ENCODE data around the gene NCOA3. TPM values are rescaled to one million over a fixed set of nuclear protein-coding genes. Genes with fewer than 3 reads are reported as not detected.
A peak's percentile ranks its signal among the peaks of the same experiment; 100 is the strongest.

NCOA3 gene
- polyA plus RNA-seq, 1 donor = 16.4 TPM

DNA sequence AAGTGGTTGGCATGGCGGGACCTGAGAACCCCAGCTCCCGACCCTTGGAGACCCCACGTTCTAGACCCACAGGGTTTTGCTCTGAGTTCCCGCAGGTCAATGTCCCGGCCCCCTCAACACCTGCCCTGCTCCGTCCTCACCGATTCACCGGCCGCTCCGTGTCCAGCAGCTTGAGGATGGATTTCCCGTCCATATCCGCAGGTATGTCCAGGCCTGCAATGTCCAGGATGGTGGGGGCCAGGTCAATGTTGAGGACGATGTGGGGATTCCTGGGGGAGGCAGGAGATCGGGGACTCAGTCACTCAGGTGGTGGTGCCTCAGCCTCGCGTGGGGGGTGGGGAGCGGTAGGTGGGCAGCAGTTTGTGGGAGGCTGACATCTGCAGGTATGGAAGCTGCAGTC lies 176.8 kb downstream of the NCOA3 start:
- Histone ChIP-seq H3K4me3 (ENCODE audit: low read length) (no peak overlapping the region), H3K27me3 (ENCODE audit: control insufficient read depth, insufficient read depth, low read length) (no peaks in the 10 kb centered on the region), H3K9me3 (ENCODE audit: control insufficient read depth, low read depth, low read length) (peaks cover 4% of the 10 kb centered on the region), H3K36me3 (ENCODE audit: control insufficient read depth, insufficient read depth, low read length) (peaks cover 9% of the 10 kb centered on the region), H3K27ac (ENCODE audit: low read length) (no peak overlapping the region), H3K4me1 (ENCODE audit: control insufficient read depth, insufficient read depth, low read length) (no peaks in the 10 kb centered on the region)
- DNase-seq = no peak
- no CpG with 5 or more reads among the region's 17 CpGs for WGBS (ENCODE audit: insufficient coverage, low lambda C conversion rate)

DNA sequence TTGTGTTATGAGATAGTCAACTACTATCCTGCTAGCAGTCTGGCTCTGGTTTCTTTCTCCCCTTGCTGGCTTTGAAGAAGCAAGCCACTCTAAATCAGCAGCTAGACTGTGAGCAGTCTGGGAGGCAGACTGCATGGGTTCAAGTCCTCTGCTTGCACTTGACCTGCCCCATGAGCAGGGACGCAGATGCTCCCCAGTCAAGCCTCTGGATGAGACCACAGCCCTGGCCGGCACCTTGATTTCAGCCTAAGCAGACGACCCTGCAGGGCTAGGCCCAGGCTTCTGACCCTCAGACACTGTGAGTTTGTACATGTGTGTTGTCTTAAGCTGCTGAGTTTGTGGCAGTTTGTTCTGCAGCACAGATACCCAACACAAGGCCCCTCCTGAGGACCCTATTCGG lies 177.8 kb downstream of the NCOA3 start:
- Histone ChIP-seq H3K4me3 (ENCODE audit: low read length) (no peak overlapping the region), H3K9me3 (ENCODE audit: control insufficient read depth, low read depth, low read length) (peaks cover 2% of the 10 kb centered on the region), H3K27me3 (ENCODE audit: control insufficient read depth, insufficient read depth, low read length) (no peaks in the 10 kb centered on the region), H3K27ac (ENCODE audit: low read length) (no peak overlapping the region), H3K36me3 (ENCODE audit: control insufficient read depth, insufficient read depth, low read length) (peaks cover 8% of the 10 kb centered on the region), H3K4me1 (ENCODE audit: control insufficient read depth, insufficient read depth, low read length) (no peaks in the 10 kb centered on the region)
- DNase-seq = no peak
- WGBS (ENCODE audit: insufficient coverage, low lambda C conversion rate) = no CpG with 5 or more reads among the region's 4 CpGs

DNA sequence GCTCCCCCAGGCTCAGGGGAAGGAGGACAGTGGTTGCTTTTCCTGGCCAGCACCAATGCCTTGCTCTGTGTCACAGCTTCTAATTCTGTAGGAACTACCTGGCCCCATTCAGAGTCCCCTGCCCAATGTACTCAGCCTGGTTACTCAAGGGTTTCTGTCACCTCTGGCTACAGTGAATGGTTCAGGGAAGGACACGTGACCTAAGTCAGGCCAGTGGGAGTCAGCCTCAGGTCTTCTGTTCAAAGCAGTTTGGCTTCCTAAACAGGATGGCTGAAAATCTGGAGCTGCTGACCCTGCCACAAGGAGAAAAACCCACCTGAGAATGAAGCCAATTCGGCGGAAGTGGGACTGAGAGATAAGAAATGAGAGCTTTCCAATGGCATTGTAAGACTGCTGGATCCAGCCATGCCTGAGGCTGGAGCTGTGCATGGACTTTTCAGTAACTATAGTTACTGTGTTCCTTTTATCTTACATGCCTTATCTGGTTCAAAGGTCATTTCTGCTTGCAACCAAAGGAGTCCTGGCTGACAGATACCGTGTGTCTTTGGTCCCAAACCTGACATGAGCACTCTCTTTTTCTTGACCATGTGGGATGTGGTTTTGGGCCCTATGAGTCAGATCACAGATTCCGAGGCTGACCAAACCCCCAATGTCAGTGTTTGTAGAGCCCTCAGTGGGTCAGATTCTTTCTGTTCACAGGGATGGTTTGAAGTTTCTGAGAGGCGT lies 179.3 kb downstream of the NCOA3 start:
- H3K9me3 ChIP-seq (ENCODE audit: control insufficient read depth, low read depth, low read length) = peaks cover 2% of the 10 kb centered on the region
- H3K27ac ChIP-seq (ENCODE audit: low read length) = no peak overlapping the region
- no peak overlapping the region for H3K4me3 ChIP-seq (ENCODE audit: low read length)
- H3K4me1 ChIP-seq (ENCODE audit: control insufficient read depth, insufficient read depth, low read length) = peaks cover 2% of the 10 kb centered on the region
- WGBS (ENCODE audit: insufficient coverage, low lambda C conversion rate) = no CpG with 5 or more reads among the region's 6 CpGs
- no peak for DNase-seq
- H3K36me3 ChIP-seq (ENCODE audit: control insufficient read depth, insufficient read depth, low read length) = peaks cover 8% of the 10 kb centered on the region
- no peaks in the 10 kb centered on the region for H3K27me3 ChIP-seq (ENCODE audit: control insufficient read depth, insufficient read depth, low read length)

DNA sequence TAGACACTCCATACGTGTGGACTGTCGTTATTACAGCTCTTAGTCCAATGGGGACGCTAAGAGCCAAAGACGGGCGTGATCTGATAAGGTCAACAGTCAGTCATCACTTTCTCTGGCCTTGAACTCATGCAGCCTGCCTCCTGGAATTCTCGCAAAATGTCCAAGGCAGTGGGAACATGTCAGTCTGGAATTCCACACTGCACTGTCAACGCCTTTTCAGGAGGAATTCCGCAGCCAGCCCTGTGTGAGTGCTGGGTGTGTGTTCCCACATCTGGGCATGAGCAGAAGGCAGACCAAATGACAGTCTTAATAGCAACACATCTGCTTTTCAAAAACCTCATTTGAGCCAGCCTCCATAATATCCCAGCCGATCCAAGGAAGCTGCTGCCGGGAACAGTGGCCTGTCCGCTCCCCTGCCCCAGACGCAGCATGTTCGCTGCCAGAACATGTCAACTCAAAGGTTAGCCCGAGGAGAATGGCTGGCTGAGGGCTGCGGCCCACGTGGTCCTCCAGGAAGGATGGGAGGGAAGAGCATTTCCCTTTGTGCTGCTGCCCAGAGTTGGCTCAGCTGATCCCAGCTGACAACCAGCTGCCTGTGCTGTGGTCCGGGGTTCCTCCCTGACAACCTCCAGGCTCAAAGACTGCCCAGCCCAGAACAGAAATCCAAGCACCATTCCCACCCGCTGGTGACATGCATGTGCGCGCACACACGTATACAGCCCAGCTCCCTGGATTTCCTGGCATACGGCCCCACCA lies 180.5 kb downstream of the NCOA3 start:
- Histone ChIP-seq H3K27me3 (ENCODE audit: control insufficient read depth, insufficient read depth, low read length) (no peaks in the 10 kb centered on the region), H3K36me3 (ENCODE audit: control insufficient read depth, insufficient read depth, low read length) (peaks cover 8% of the 10 kb centered on the region), H3K27ac (ENCODE audit: low read length) (no peak overlapping the region), H3K4me1 (ENCODE audit: control insufficient read depth, insufficient read depth, low read length) (peaks cover 2% of the 10 kb centered on the region), H3K4me3 (ENCODE audit: low read length) (no peak overlapping the region), H3K9me3 (ENCODE audit: control insufficient read depth, low read depth, low read length) (peaks cover 2% of the 10 kb centered on the region)
- no CpG with 5 or more reads among the region's 22 CpGs for WGBS (ENCODE audit: insufficient coverage, low lambda C conversion rate)
- DNase-seq = peak in 1 of 2 donors; percentile 16

DNA sequence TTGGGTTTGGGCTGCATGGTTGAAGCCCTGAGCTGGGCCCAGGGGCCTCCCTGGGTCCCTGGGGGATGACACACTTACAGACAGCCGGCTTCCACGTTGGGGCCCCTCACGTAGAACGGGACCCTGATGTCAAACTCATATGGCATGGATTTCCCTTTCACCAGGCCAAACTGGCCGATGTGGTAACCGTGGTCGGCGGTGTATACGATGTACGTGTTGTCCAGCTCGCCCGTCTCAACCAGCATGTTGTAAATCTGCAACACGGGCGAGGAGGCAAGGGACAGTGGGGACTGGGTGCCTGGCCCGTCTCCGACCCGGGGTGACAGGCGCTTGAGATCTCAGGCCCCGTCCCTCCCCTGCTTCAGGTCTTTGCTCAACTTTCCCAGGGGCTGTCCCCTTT lies 181.2 kb downstream of the NCOA3 start:
- Histone ChIP-seq H3K4me3 (ENCODE audit: low read length) (no peak overlapping the region), H3K9me3 (ENCODE audit: control insufficient read depth, low read depth, low read length) (peaks cover 2% of the 10 kb centered on the region), H3K27ac (ENCODE audit: low read length) (no peak overlapping the region), H3K27me3 (ENCODE audit: control insufficient read depth, insufficient read depth, low read length) (no peaks in the 10 kb centered on the region), H3K4me1 (ENCODE audit: control insufficient read depth, insufficient read depth, low read length) (peaks cover 2% of the 10 kb centered on the region), H3K36me3 (ENCODE audit: control insufficient read depth, insufficient read depth, low read length) (peaks cover 9% of the 10 kb centered on the region)
- DNase-seq = no peak
- WGBS (ENCODE audit: insufficient coverage, low lambda C conversion rate) = 76% methylated on average over 3 of the region's 19 CpGs

DNA sequence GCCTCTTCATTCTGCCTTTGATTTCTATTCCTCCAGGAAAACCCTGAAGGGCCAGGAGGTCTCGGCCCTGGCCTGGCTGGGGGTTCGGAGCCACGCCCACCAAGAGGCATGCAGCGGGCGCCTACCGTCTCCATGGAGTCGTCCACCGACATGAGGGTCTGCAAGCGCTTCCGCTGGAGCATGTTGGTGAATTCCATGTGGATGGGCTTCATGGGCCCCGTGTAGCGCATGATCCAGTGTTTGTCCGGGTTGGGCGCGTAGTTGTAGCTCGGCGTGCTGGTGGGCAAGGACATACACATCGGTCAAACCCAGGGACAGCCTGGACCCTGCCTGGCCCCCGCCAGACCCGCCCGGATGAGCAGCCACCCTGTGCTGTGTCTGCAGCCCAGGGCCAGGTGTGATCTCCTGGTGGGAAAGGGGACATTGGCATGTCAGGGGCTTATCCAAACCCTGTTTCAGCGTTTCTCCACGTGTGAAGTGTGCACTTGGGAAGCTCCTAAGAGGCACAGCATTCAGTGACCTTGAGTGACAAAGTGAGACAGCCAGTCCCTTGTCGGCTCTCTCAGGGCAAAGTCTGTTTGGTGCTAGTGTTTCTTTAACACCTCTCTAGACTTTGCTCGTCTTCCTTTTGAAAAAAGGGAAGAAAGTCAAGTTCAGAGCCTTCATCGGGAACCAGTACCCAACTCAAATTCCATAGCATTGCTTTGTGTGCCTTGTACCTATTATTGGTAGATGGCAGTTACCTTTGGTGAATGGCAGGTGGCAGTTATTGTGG lies 182.8 kb downstream of the NCOA3 start:
- Histone ChIP-seq H3K27ac (ENCODE audit: low read length) (no peak overlapping the region), H3K9me3 (ENCODE audit: control insufficient read depth, low read depth, low read length) (peaks cover 2% of the 10 kb centered on the region), H3K27me3 (ENCODE audit: control insufficient read depth, insufficient read depth, low read length) (no peaks in the 10 kb centered on the region), H3K4me1 (ENCODE audit: control insufficient read depth, insufficient read depth, low read length) (peaks cover 2% of the 10 kb centered on the region), H3K36me3 (ENCODE audit: control insufficient read depth, insufficient read depth, low read length) (peaks cover 12% of the 10 kb centered on the region), H3K4me3 (ENCODE audit: low read length) (no peak overlapping the region)
- WGBS (ENCODE audit: insufficient coverage, low lambda C conversion rate) = no CpG with 5 or more reads among the region's 26 CpGs
- DNase-seq = peak in 1 of 2 donors; percentile 66

DNA sequence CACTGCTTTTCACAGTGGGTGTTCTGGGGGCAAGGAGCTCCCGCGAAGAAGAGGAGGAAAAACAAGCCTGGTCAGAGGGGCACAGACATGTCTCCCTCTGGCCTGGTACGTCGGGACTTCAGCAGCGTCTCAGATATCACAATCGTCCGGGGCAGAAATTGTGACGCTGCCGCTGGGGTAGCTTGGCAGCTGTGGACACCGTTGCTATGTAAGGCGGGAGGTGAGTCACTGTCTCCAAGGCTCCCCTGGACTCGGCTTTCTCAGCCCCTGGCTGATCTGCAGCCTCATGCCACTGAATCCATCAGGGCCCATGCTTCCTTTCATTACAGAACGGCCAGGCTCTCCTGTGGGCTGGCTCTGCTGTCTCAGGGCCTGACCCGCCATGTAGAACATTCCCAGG lies 184.9 kb downstream of the NCOA3 start:
- no CpG with 5 or more reads among the region's 14 CpGs for WGBS (ENCODE audit: insufficient coverage, low lambda C conversion rate)
- DNase-seq = no peak
- Histone ChIP-seq H3K4me3 (ENCODE audit: low read length) (no peak overlapping the region), H3K9me3 (ENCODE audit: control insufficient read depth, low read depth, low read length) (peaks cover 8% of the 10 kb centered on the region), H3K4me1 (ENCODE audit: control insufficient read depth, insufficient read depth, low read length) (peaks cover 2% of the 10 kb centered on the region), H3K36me3 (ENCODE audit: control insufficient read depth, insufficient read depth, low read length) (peaks cover 19% of the 10 kb centered on the region), H3K27ac (ENCODE audit: low read length) (no peak overlapping the region), H3K27me3 (ENCODE audit: control insufficient read depth, insufficient read depth, low read length) (no peaks in the 10 kb centered on the region)

DNA sequence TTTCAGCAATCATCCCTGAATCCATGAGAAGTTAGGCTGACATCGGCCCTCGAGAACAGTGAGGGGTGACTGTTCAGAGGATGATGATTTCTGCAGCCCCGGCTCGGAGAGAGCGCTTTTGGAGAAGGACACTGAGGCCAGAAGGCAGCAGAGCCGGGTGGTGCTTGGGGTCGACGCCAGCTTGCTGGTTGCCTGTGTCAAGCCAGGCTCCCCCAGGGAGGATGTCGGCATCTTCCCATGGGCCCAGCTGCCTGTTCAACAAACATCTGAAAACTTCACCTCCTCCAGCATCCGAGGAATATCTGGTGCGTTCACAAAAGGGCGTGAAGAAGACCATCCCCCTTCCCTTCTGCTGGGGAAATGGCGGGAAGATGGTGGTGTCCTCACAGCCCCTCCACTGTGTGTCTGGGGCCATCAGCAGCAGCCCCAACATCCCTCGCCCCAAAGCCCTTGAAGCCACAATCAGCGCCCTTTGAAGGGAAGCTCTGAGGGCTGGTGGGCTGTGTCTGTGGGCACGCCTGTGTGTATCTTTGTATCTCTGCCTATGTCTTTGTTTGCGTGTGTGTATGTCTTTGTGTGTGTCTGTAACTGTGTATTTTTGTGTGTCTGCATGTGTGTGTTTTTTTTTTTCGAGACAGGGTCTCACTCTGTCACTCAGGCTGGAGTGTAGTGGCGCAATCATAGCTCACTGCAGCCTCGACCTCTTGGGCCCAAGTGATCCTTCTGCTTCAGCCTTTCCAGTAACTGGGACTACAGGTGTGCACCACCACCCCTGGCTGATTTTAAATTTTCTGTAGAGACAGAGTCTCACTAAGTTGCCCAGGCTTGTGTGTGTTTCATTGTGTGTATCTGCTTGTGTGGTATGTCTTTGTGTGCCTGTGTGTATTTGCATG lies 185.7 kb downstream of the NCOA3 start:
- Histone ChIP-seq H3K4me1 (ENCODE audit: control insufficient read depth, insufficient read depth, low read length) (peaks cover 2% of the 10 kb centered on the region), H3K27me3 (ENCODE audit: control insufficient read depth, insufficient read depth, low read length) (no peaks in the 10 kb centered on the region), H3K4me3 (ENCODE audit: low read length) (no peak overlapping the region), H3K27ac (ENCODE audit: low read length) (no peak overlapping the region), H3K36me3 (ENCODE audit: control insufficient read depth, insufficient read depth, low read length) (peaks cover 19% of the 10 kb centered on the region), H3K9me3 (ENCODE audit: control insufficient read depth, low read depth, low read length) (peaks cover 8% of the 10 kb centered on the region)
- WGBS (ENCODE audit: insufficient coverage, low lambda C conversion rate) = no CpG with 5 or more reads among the region's 20 CpGs
- no peak for DNase-seq

DNA sequence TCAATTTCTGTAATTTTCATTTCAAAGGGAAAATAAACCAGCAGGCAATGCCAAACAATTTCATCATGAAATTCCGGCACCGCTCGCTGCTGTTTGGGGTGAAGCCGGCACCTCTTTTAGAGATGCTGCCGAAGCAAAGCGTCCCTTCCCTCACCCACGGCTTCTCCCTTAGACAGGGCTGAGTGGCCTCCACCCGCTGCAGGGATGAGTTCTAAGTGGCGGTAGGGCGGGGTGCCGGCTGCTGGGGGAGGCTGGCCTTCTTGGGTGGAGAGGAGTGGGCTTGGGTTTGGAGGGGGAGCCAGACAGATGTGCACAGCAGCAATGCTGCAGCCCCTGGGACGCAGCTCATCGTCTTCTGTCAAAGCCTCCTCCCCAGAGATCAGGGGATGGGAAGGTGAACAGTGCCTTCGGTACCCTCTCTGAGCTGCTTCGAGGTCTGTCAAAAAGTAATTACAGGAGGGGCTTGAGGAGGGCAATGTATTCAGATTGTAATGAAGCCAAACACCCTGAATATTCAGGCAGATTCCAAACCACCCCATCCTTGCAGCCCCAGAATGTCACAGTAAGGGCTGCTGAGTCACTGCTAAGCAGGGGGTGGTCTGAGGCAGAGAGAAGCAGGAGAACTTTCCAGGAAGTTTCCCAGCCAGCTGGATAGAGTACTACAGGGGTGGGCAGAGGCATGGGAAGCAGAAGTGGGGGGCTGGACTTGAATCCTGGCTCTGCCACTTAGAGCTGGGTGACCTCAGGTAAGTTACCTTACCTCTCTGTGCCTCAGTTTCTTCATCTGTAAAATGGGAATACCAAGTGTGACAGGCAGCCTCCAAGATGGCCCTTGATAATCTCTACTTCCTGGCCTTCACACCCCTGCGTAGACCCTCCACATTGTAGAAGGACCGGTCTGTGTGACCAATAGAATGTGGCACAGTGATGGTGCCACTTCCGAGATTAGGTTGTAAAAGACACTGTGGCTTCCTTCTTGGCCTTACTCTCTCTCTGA lies 187.0 kb downstream of the NCOA3 start:
- no peak for DNase-seq
- no CpG with 5 or more reads among the region's 18 CpGs for WGBS (ENCODE audit: insufficient coverage, low lambda C conversion rate)
- H3K9me3 ChIP-seq (ENCODE audit: control insufficient read depth, low read depth, low read length) = peaks cover 8% of the 10 kb centered on the region
- H3K36me3 ChIP-seq (ENCODE audit: control insufficient read depth, insufficient read depth, low read length) = peaks cover 13% of the 10 kb centered on the region
- no peaks in the 10 kb centered on the region for H3K27me3 ChIP-seq (ENCODE audit: control insufficient read depth, insufficient read depth, low read length)
- H3K27ac ChIP-seq (ENCODE audit: low read length) = no peak overlapping the region
- H3K4me3 ChIP-seq (ENCODE audit: low read length) = no peak overlapping the region
- H3K4me1 ChIP-seq (ENCODE audit: control insufficient read depth, insufficient read depth, low read length) = peaks cover 2% of the 10 kb centered on the region

All from large intestine (tissue), 3 donors.